HepG2 (cell line): ENCODE measurements around the gene POMT1. TPM values are rescaled to one million over a fixed set of nuclear protein-coding genes. Genes with fewer than 3 reads are reported as not detected.

Experiments used
- ATAC-seq: fragments of 200-7000 bp; cut with Tn5 transposase; 3 replicates; pipeline ENCODE4 v1.9.1; 2020; ENCODE audit warnings: mild to moderate bottlenecking, moderate library complexity
- BruUV-seq: library from RNA; stranded (reverse); fragments of 400-500 nt; replicated peaks from 2 replicates; lab custom pipeline; 2021; lab: Mats Ljungman, UMichigan
- CTCF ChIA-PET: fragments of 300-600 bp; formaldehyde crosslinking; extraction: SDS; loops from one replicate; lab custom pipeline; 2021; ENCODE audit warnings: low total read pairs, inconsistent platforms, low intra/inter-chr PET ratio; lab: Yijun Ruan, JAX
- POLR2A ChIA-PET: fragments of 350-600 bp; sonication (Branson Sonifier 250); formaldehyde crosslinking; loops from one replicate; lab custom pipeline; 2020; ENCODE audit warnings: antibody characterized with exemption, inconsistent platforms; lab: Yijun Ruan, JAX
- DNase-seq: peaks from one replicate; pipeline ENCODE4 v3.0.0-alpha.2; 2015; ENCODE audit warnings: low spot score
- FAIRE-seq: peaks from 3 replicates; lab custom pipeline; 2011; peaks lifted over from hg19 to GRCh38; lab: Jason Lieb, UNC
- H2AFZ ChIP-seq: one replicate; pipeline ENCODE4 v1.6.1; 2011; ENCODE audit warnings: low read length, inconsistent platforms
- H3K27ac ChIP-seq: fragments of 300-600 bp; 3 replicates; pipeline ENCODE4 v1.8.0; 2011; ENCODE audit warnings: mixed run types, mild to moderate bottlenecking, mixed read lengths, low read length, inconsistent platforms; ENCODE audit not compliant: insufficient read depth; ENCODE audit errors: extremely low read length
- H3K27me3 ChIP-seq, 2 experiments: fragments of 200-600 bp in 1 of 2; 2 replicates in 1 of 2; 3 replicates in 1 of 2; pipeline versions ENCODE4 v1.6.0 to v1.8.0; 2011; ENCODE audit warnings: low read length in 2 of 2, mild to moderate bottlenecking in 2 of 2, moderate library complexity in 2 of 2, inconsistent platforms in 1 of 2; ENCODE audit not compliant: insufficient read depth in 2 of 2, control insufficient read depth in 1 of 2
- H3K36me3 ChIP-seq, 2 experiments: fragments of 200-600 bp in 1 of 2; replicated peaks in 1 of 2; 2 replicates in 1 of 2; 3 replicates in 1 of 2; pipeline versions ENCODE4 v1.5.1 to v1.8.0; 2011; ENCODE audit warnings: low read length in 2 of 2, inconsistent platforms in 1 of 2; ENCODE audit not compliant: insufficient read depth in 2 of 2, control insufficient read depth in 1 of 2
- H3K4me1 ChIP-seq: 2 replicates; pipeline ENCODE4 v1.5.1; 2012; ENCODE audit warnings: low read length, inconsistent platforms; ENCODE audit not compliant: insufficient read depth
- H3K4me2 ChIP-seq: 2 replicates; pipeline ENCODE4 v1.6.0; 2011; ENCODE audit warnings: low read depth, low read length, inconsistent platforms
- H3K4me3 ChIP-seq, 3 experiments: fragments of 200-600 bp in 1 of 3; sonication (generic), shearing (Covaris generic) in 1 of 3; replicated peaks in 1 of 3; 2 replicates each; pipeline ENCODE4 v1.5.1; 2011 to 2016; ENCODE audit warnings: low read length in 3 of 3, inconsistent platforms in 2 of 3, low read depth in 2 of 3, mild to moderate bottlenecking in 2 of 3, control low read depth in 1 of 3, mixed read lengths in 1 of 3; ENCODE audit not compliant: insufficient read depth in 1 of 3
- H3K79me2 ChIP-seq: one replicate; pipeline ENCODE4 v1.6.1; 2011; ENCODE audit warnings: low read length, inconsistent platforms; ENCODE audit not compliant: insufficient read depth
- H3K9ac ChIP-seq: 2 replicates; pipeline ENCODE4 v1.6.0; 2011; ENCODE audit warnings: mild to moderate bottlenecking, low read depth, low read length, inconsistent platforms; ENCODE audit not compliant: insufficient read depth
- H3K9me3 ChIP-seq: 2 replicates; pipeline ENCODE4 v1.5.1; 2012; ENCODE audit warnings: mild to moderate bottlenecking, low read length
- H4K20me1 ChIP-seq: 2 replicates; pipeline ENCODE4 v1.6.0; 2011; ENCODE audit warnings: inconsistent platforms, mild to moderate bottlenecking, low read length, moderate library complexity; ENCODE audit not compliant: insufficient read depth
- FOXA3 ChIP-seq: IDR thresholded peaks from 2 replicates; pipeline ENCODE4 v1.6.1; 2016; ENCODE audit warnings: missing genetic modification reagents, missing compliant biosample characterization
- GPBP1L1 ChIP-seq: sonication (generic); formaldehyde crosslinking; IDR thresholded peaks from 2 replicates; pipeline ENCODE4 v1.5.0; 2020; ENCODE audit warnings: mild to moderate bottlenecking, missing genetic modification reagents
- PHF5A ChIP-seq: IDR thresholded peaks from one replicate; pipeline ENCODE4 v1.6.1; 2018; ENCODE audit warnings: low read depth, missing genetic modification reagents; ENCODE audit not compliant: unreplicated experiment
- ZBTB2 ChIP-seq: sonication (generic); formaldehyde crosslinking; IDR thresholded peaks from 2 replicates; pipeline ENCODE4 v1.8.0; 2022; ENCODE audit warnings: low read depth, missing genetic modification reagents
- ZNF280B ChIP-seq: sonication (generic); formaldehyde crosslinking; IDR thresholded peaks from 2 replicates; pipeline ENCODE4 v1.5.0; 2020; ENCODE audit warnings: missing genetic modification reagents, mild to moderate bottlenecking, borderline replicate concordance
- WGBS: methylation state at CpG from one replicate; pipeline ENCODE4 v1.1.6; 2017; ENCODE audit warnings: low lambda C conversion rate; 5-methylcytosine and 5-hydroxymethylcytosine counted together
- in situ Hi-C: cut with HindIII; loops from 2 replicates; pipeline ENCODE4 v1.10.0; 2017; ENCODE audit warnings: low pct_unique_long_range_greater_than_20kb; ENCODE audit not compliant: extremely low pct_ligation_motif_present
- intact Hi-C: fragments of 100-400 bp; cut with micrococcal nuclease; formaldehyde crosslinking; loops from one replicate; pipeline ENCODE4 v1.10.0; 2022; ENCODE audit not compliant: unreplicated experiment
- polyA plus RNA-seq, 8 experiments: library from polyadenylated mRNA; depleted of rRNA in 3 of 8; stranded (reverse) in 7 of 8; unstranded in 1 of 8; fragments of >200 nt; fragmentation: Illumina TruSeq in 4 of 8; extraction: Trizol in 4 of 8; gene quantifications; 2 replicates each; pipeline versions ENCODE4 v1.2.1 to v1.2.3, GENCODE V29; 2011 to 2016; ENCODE audit warnings: low read depth in 4 of 8, missing spikeins in 1 of 8, mixed read lengths in 1 of 8; ENCODE audit not compliant: insufficient read depth in 1 of 8
- total RNA-seq, 5 experiments: library from RNA; depleted of rRNA; stranded (reverse); fragments of >200 nt; fragmentation: Illumina TruSeq; extraction: Trizol; gene quantifications; 2 replicates each; pipeline ENCODE4 v1.2.3, GENCODE V29; 2016; ENCODE audit warnings: low read depth in 1 of 5
- TF ChIP-seq, protein P1 (sequence below): conservative IDR thresholded peaks from 2 replicates; pipeline ENCODE4 v1.6.1; 2018; ENCODE audit warnings: missing genetic modification reagents

The POMT1 gene
- total and polyA plus RNA-seq, 2 of the 13 experiments (the other 11 are each of a cell fraction or from before 2014, with no cell fraction given): 21.6 to 22.7 TPM

- Histone ChIP-seq H3K9me3 (no peaks in the 10 kb centered on the region), H3K36me3 (peaks cover 14 to 36% of the 10 kb centered on the region in 2 experiments; a peak in 4 of 5 replicates)
- DNase-seq: no peak
- no TSS peak for BruUV-seq
- TF ChIP-seq GPBP1L1 (CRISPR knock-in tag): no peak
- TF ChIP-seq ZBTB2 (CRISPR knock-in tag): no peak
- no peak for TF ChIP-seq PHF5A
- TF ChIP-seq, protein P1, sequence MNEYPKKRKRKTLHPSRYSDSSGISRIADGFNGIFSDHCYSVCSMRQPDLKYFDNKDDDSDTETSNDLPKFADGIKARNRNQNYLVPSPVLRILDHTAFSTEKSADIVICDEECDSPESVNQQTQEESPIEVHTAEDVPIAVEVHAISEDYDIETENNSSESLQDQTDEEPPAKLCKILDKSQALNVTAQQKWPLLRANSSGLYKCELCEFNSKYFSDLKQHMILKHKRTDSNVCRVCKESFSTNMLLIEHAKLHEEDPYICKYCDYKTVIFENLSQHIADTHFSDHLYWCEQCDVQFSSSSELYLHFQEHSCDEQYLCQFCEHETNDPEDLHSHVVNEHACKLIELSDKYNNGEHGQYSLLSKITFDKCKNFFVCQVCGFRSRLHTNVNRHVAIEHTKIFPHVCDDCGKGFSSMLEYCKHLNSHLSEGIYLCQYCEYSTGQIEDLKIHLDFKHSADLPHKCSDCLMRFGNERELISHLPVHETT (CRISPR knock-in tag): no peak
- TF ChIP-seq ZNF280B: no peak
- no peak for TF ChIP-seq FOXA3 (CRISPR knock-in tag)
- TF ChIP-seq, all 625 proteins: peak for 0
- WGBS: 92% methylated on average over 19 of the region's 19 CpGs
- FAIRE-seq (no peak), ATAC-seq (no peak)
- ChIA-PET POLR2A (no interaction called here), CTCF (no interaction called here)
- Histone ChIP-seq H3K27me3 (no peaks in the 10 kb centered on the region), H3K4me1 (peaks cover 11% of the 10 kb centered on the region), H3K79me2 (peaks cover 6% of the 10 kb centered on the region), H3K27ac (no peak overlapping the region), H3K4me3 (no peak overlapping the region), H2AFZ (no peak overlapping the region), H3K9ac (no peak overlapping the region), H4K20me1 (no peaks in the 10 kb centered on the region), H3K4me2 (no peak overlapping the region)
- in situ Hi-C loops (no loop called here), intact Hi-C loops (no loop called here)
Measured at GRCh38 chr9:131525643-131526565, 23.2 kb downstream of the POMT1 start.
